Astrocyte (in vitro differentiated cells and primary cell): ENCODE data around the gene ATP10A. TPM values are rescaled to one million over a fixed set of nuclear protein-coding genes. Genes with fewer than 3 reads are reported as not detected.
A peak's percentile ranks its signal among the peaks of the same experiment; 100 is the strongest.

Experiments used
- DNase-seq: peaks from one replicate; pipeline ENCODE4 v3.0.0-alpha.2; 2010; ENCODE audit warnings: low read depth
- FAIRE-seq: peaks from 2 replicates; lab custom pipeline; 2011; peaks lifted over from hg19 to GRCh38; lab: Jason Lieb, UNC
- H2AFZ ChIP-seq: 2 replicates; pipeline ENCODE4 v1.6.0; 2012; ENCODE audit warnings: low read depth, low read length, inconsistent platforms
- H3K27ac ChIP-seq: 2 replicates; pipeline ENCODE4 v1.5.1; 2011; ENCODE audit warnings: low read depth, low read length, inconsistent platforms
- H3K27me3 ChIP-seq: 2 replicates; pipeline ENCODE4 v1.6.0; 2011; ENCODE audit warnings: low read length, inconsistent platforms; ENCODE audit not compliant: insufficient read depth
- H3K36me3 ChIP-seq: 2 replicates; pipeline ENCODE4 v1.5.1; 2011; ENCODE audit warnings: low read length, inconsistent platforms; ENCODE audit not compliant: insufficient read depth
- H3K4me1 ChIP-seq: 2 replicates; pipeline ENCODE4 v1.5.1; 2011; ENCODE audit warnings: low read length, inconsistent platforms; ENCODE audit not compliant: insufficient read depth
- H3K4me2 ChIP-seq: 2 replicates; pipeline ENCODE4 v1.6.0; 2012; ENCODE audit warnings: low read length, inconsistent platforms
- H3K4me3 ChIP-seq: 2 replicates; pipeline ENCODE4 v1.5.1; 2011; ENCODE audit warnings: low read depth, mild to moderate bottlenecking, low read length, inconsistent platforms; ENCODE audit not compliant: insufficient read depth
- H3K79me2 ChIP-seq: 2 replicates; pipeline ENCODE4 v1.6.0; 2012; ENCODE audit warnings: mild to moderate bottlenecking, low read length, inconsistent platforms; ENCODE audit not compliant: insufficient read depth
- H3K9ac ChIP-seq: 2 replicates; pipeline ENCODE4 v1.6.0; 2012; ENCODE audit warnings: mild to moderate bottlenecking, low read length, inconsistent platforms
- H3K9me3 ChIP-seq: 2 replicates; pipeline ENCODE4 v1.5.1; 2012; ENCODE audit warnings: low read depth, mild to moderate bottlenecking, low read length, inconsistent platforms; ENCODE audit not compliant: insufficient read depth
- H4K20me1 ChIP-seq: 2 replicates; pipeline ENCODE4 v1.6.0; 2012; ENCODE audit warnings: low read length, inconsistent platforms; ENCODE audit not compliant: insufficient read depth
- H3K27ac Mint-ChIP-seq: one replicate; pipeline ENCODE4 v1.8.0; 2021; ENCODE audit warnings: mild to moderate bottlenecking, mixed read lengths; ENCODE audit not compliant: unreplicated experiment
- H3K27me3 Mint-ChIP-seq: one replicate; pipeline ENCODE4 v1.8.0; 2021; ENCODE audit warnings: low read depth, mixed read lengths; ENCODE audit not compliant: unreplicated experiment
- H3K36me3 Mint-ChIP-seq: one replicate; pipeline ENCODE4 v1.8.0; 2021; ENCODE audit warnings: low read depth, mixed read lengths; ENCODE audit not compliant: unreplicated experiment
- H3K4me1 Mint-ChIP-seq: one replicate; pipeline ENCODE4 v1.8.0; 2021; ENCODE audit warnings: low read depth, mixed read lengths; ENCODE audit not compliant: unreplicated experiment
- H3K4me3 Mint-ChIP-seq: one replicate; pipeline ENCODE4 v1.8.0; 2021; ENCODE audit warnings: mild to moderate bottlenecking, moderate library complexity, mixed read lengths; ENCODE audit not compliant: unreplicated experiment
- H3K9me3 Mint-ChIP-seq: one replicate; pipeline ENCODE4 v1.8.0; 2021; ENCODE audit warnings: mild to moderate bottlenecking, mixed read lengths; ENCODE audit not compliant: unreplicated experiment
- CTCF ChIP-seq: IDR thresholded peaks from 2 replicates; pipeline ENCODE4 v1.5.1; 2011; ENCODE audit warnings: low read depth, mild to moderate bottlenecking, inconsistent platforms, low read length, moderate library complexity; ENCODE audit not compliant: insufficient read depth
- EZH2 ChIP-seq: IDR thresholded peaks from 2 replicates; pipeline ENCODE4 v1.6.1; 2012; ENCODE audit warnings: mild to moderate bottlenecking, low read length, inconsistent platforms; ENCODE audit not compliant: insufficient read depth
- total RNA-seq: library from RNA; stranded (reverse); gene quantifications from 2 replicates; pipeline ENCODE4 v1.2.1, GENCODE V29; 2021

ATP10A gene
- total RNA-seq, 1 donor from 2014 or later, result 21.1 TPM

GRCh38 chr15:25892126-25892525 lies 29.0 kb upstream of the ATP10A start:
- Histone ChIP-seq H3K4me2 (peak overlapping the region; percentile 13), H3K4me3 (no peak overlapping the region), H3K27me3 (no peaks in the 10 kb centered on the region), H3K9me3 (no peaks in the 10 kb centered on the region), H3K4me1 (peaks cover 7% of the 10 kb centered on the region), H2AFZ (peak overlapping the region; percentile 28), H4K20me1 (no peaks in the 10 kb centered on the region), H3K36me3 (no peaks in the 10 kb centered on the region), H3K79me2 (no peaks in the 10 kb centered on the region), H3K27ac (no peak overlapping the region), H3K9ac (no peak overlapping the region)
- Mint-ChIP-seq H3K27ac (no peak overlapping the region), H3K9me3 (no peaks in the 10 kb centered on the region), H3K4me1 (peaks cover 16% of the 10 kb centered on the region), H3K4me3 (no peak overlapping the region), H3K27me3 (peaks cover 3% of the 10 kb centered on the region), H3K36me3 (no peaks in the 10 kb centered on the region)
- no peak for FAIRE-seq
- TF ChIP-seq CTCF (no peak), EZH2 (no peak)
- DNase-seq, result peak; percentile 68

GRCh38 chr15:25891081-25891480 lies 28.0 kb upstream of the ATP10A start:
- DNase-seq (no peak), FAIRE-seq (no peak)
- Histone ChIP-seq H3K9me3 (no peaks in the 10 kb centered on the region), H3K9ac (no peak overlapping the region), H3K27me3 (no peaks in the 10 kb centered on the region), H4K20me1 (no peaks in the 10 kb centered on the region), H3K4me1 (peaks cover 7% of the 10 kb centered on the region), H3K27ac (no peak overlapping the region), H2AFZ (no peak overlapping the region), H3K79me2 (no peaks in the 10 kb centered on the region), H3K4me3 (no peak overlapping the region), H3K4me2 (no peak overlapping the region), H3K36me3 (no peaks in the 10 kb centered on the region)
- Mint-ChIP-seq H3K9me3 (no peaks in the 10 kb centered on the region), H3K4me3 (no peak overlapping the region), H3K27me3 (peaks cover 3% of the 10 kb centered on the region), H3K36me3 (no peaks in the 10 kb centered on the region), H3K4me1 (peaks cover 16% of the 10 kb centered on the region), H3K27ac (no peak overlapping the region)
- no peak for TF ChIP-seq EZH2

- Histone ChIP-seq H3K27me3 (no peaks in the 10 kb centered on the region), H3K36me3 (no peaks in the 10 kb centered on the region), H3K9me3 (no peaks in the 10 kb centered on the region), H3K4me2 (no peak overlapping the region), H3K4me3 (no peak overlapping the region), H2AFZ (no peak overlapping the region), H4K20me1 (no peaks in the 10 kb centered on the region), H3K4me1 (peaks cover 7% of the 10 kb centered on the region), H3K27ac (no peak overlapping the region), H3K79me2 (no peaks in the 10 kb centered on the region), H3K9ac (no peak overlapping the region)
- Mint-ChIP-seq H3K27ac (no peak overlapping the region), H3K4me1 (peaks cover 18% of the 10 kb centered on the region), H3K27me3 (peaks cover 3% of the 10 kb centered on the region), H3K36me3 (no peaks in the 10 kb centered on the region), H3K9me3 (no peaks in the 10 kb centered on the region), H3K4me3 (no peak overlapping the region)
- no peak for TF ChIP-seq EZH2
- TF ChIP-seq CTCF, result no peak
- DNase-seq (no peak), FAIRE-seq (no peak)
Observed at GRCh38 chr15:25890529-25890928, 27.4 kb upstream of the ATP10A start.
